ENCODE data around the gene GPR107.
"Not testable (repeated sequence)": the region's sequence is repeated elsewhere in the genome, so short reads cannot be mapped to it uniquely, and the experiment has no call there.

The GPR107 gene

DNA sequence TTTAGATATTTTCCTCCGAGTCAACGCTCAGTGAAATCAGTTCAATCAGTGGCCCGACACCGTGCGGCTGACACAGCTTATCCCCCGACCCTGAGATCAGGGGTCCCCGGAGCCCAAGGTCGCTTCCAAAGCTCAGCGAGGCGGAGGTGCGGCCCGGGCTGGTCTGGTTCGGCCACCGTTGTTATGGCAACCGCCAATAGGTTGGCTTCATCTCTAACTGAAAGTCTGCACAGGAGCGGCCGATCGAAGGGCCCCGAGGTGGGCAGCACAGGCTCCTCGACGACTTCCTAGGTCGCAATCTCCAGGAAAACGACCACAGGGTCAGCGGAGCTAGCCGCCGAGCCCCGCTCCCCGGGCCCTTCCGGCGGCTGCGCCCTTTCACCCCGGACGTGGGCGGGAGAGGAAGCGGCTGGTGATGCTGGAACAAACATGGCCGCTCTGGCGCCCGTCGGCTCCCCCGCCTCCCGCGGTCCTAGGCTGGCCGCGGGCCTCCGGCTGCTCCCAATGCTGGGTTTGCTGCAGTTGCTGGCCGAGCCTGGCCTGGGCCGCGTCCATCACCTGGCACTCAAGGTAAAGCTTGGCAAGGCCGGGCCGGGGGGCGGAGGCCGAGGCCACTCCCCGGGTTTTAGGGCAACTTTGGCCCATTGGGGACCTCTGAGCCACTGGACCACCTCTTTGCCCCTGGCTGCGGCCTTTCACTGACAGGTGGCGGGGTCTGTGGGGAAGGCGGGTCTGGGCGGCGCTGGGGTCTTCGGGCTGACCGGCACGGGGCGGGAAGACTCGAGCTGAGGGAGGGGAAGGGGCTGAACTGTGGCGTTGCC, at the start of gene GPR107:
TSS of gene GPR107 (plus strand) at position 403 of the 821 bp plus-strand sequence. CDS start at position 430, 27 bp downstream.
- peak; percentile 85 for DNase-seq
- H3K36me3 Mint-ChIP-seq: peaks cover 9% of the 10 kb centered on the region
- no peaks in the 10 kb centered on the region for H3K9me3 Mint-ChIP-seq
- peaks cover 48% of the 10 kb centered on the region for H3K4me1 Mint-ChIP-seq
- peak within 1 kb of the TSS; percentile 94 for H3K4me3 Mint-ChIP-seq
- no peaks in the 10 kb centered on the region for H3K27me3 Mint-ChIP-seq
- peak within 1 kb of the TSS; percentile 90 for H3K27ac Mint-ChIP-seq
- CTCF ChIA-PET: interaction anchor here (0.7 to 1.6 kb wide), 4 partner anchors 15 to 167 kb away, joined by 3 to 5 read pairs (median 4); no protein-coding TSS in a partner anchor

- peaks cover 41% of the 10 kb centered on the region for H3K36me3 Mint-ChIP-seq
- H3K27me3 Mint-ChIP-seq: no peaks in the 10 kb centered on the region
- no peaks in the 10 kb centered on the region for H3K9me3 Mint-ChIP-seq
- H3K4me1 Mint-ChIP-seq: peaks cover 65% of the 10 kb centered on the region
- no peak overlapping the region for H3K4me3 Mint-ChIP-seq
- DNase-seq: no peak
- CTCF ChIA-PET: no interaction called here
- H3K27ac Mint-ChIP-seq: peak overlapping the region; percentile 14
Observed at GRCh38 chr9:130003943-130004552, 49.7 kb upstream of the GPR107 start.

DNA sequence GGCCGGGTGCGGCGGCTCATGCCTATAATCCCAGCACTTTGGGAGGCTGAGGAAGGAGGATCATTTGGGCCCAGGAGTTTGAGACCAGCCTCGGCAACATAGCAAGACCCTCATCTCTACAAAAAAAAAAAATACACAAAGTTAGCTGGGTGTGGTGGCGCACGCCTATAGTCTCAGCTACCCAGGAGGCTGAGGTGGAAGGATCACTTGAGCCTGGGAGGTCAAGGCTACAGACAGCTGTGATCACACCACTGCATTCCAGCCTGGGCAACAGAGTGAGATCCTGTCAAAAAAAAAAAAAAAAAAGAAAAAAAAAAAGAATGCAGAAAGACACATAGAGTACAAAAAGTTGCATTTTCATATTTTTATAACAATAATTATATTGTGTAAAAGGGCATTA, 46.8 kb upstream of the GPR107 start:
- not testable (repeated sequence) for H3K9me3 Mint-ChIP-seq, DNase-seq, H3K27me3 Mint-ChIP-seq
- Mint-ChIP-seq H3K4me1 (peaks cover 72% of the 10 kb centered on the region), H3K4me3 (peak overlapping the region; percentile 15), H3K36me3 (peaks cover 33% of the 10 kb centered on the region), H3K27ac (peak overlapping the region; percentile 87)
- CTCF ChIA-PET: interaction anchor here (0.8 kb wide), 1 partner anchor 95 kb away, joined by 3 read pairs; no protein-coding TSS in a partner anchor

DNA sequence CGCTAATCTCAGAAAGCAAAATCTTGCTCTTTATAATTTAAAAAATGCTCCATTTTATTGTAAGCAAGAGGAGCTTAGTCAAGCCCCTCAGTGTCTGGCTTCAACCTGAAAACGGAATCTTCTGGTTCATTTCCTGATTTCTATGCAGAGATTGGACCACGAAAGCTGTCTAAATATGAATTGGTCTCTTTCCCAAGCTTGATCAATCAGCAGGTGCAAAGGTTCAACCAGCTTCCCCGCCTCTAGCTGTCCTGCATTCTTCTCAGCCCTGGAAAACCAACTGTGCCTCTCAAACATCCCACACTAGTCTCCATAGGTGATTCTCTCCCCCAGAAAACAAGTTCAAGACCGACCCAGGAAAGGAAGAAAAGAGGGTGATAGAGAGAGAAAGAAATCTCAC, 45.2 kb upstream of the GPR107 start:
- CTCF ChIA-PET: interaction anchor here (0.6 to 1.5 kb wide), 3 partner anchors 21 to 98 kb away, joined by 3 to 5 read pairs (median 3); no protein-coding TSS in a partner anchor
- Mint-ChIP-seq H3K36me3 (peaks cover 30% of the 10 kb centered on the region), H3K4me1 (peaks cover 70% of the 10 kb centered on the region), H3K27ac (peak overlapping the region; percentile 87), H3K9me3 (no peaks in the 10 kb centered on the region), H3K4me3 (no peak overlapping the region), H3K27me3 (no peaks in the 10 kb centered on the region)
- no peak for DNase-seq

DNA sequence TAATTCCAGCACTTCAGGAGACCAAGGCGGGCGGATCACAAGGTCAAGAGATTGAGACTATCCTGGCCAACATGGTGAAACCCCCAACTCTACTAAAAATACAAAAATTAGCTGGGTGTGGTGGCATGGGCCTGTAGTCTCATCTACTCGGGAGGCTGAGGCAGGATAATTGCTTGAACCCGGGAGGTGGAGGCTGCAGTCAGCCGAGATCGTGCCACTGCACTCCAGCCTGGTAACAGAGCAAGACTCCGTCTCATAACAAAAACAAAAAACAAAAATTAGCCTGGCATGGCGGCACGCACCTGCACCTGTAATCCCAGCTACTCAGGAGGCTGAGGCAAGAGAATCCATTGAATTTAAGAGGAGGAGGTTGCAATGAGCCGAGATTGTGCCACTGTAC, 44.2 kb upstream of the GPR107 start:
- H3K27me3 Mint-ChIP-seq, DNase-seq, H3K4me3 Mint-ChIP-seq, H3K9me3 Mint-ChIP-seq, H3K27ac Mint-ChIP-seq: not testable (repeated sequence)
- peaks cover 68% of the 10 kb centered on the region for H3K4me1 Mint-ChIP-seq
- H3K36me3 Mint-ChIP-seq: peaks cover 31% of the 10 kb centered on the region
- CTCF ChIA-PET: interaction anchor here (1.3 to 1.5 kb wide), 2 partner anchors 20 to 23 kb away, joined by 3 read pairs; no protein-coding TSS in a partner anchor

- H3K27ac Mint-ChIP-seq: peak overlapping the region; percentile 59
- peaks cover 35% of the 10 kb centered on the region for H3K36me3 Mint-ChIP-seq
- CTCF ChIA-PET: no interaction called here
- no peak overlapping the region for H3K4me3 Mint-ChIP-seq
- H3K4me1 Mint-ChIP-seq: peaks cover 68% of the 10 kb centered on the region
- no peaks in the 10 kb centered on the region for H3K9me3 Mint-ChIP-seq
- DNase-seq: no peak
- H3K27me3 Mint-ChIP-seq: no peaks in the 10 kb centered on the region
Observed at GRCh38 chr9:130010151-130010988, 43.3 kb upstream of the GPR107 start.

DNA sequence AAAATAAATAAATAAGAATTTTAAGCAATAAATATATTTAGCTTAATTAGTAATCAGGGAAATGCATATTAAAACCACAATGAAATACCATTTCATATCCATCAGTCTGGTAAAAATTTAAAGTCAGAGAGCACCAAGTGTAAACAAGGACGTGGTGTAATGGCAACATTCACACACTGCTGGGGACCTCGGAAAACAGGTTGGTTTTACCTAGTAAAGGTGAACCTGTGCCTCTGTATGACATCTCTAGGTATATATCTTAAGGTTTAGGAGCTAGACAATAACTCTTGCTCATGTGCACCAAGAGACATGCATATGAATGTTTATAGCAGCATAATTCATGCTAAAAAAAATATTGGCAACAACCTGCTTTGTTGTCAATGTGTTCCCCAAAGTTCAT, 40.4 kb upstream of the GPR107 start:
- no peak for DNase-seq
- Mint-ChIP-seq H3K27ac (no peak overlapping the region), H3K9me3 (peaks cover 7% of the 10 kb centered on the region), H3K4me1 (peaks cover 49% of the 10 kb centered on the region), H3K27me3 (no peaks in the 10 kb centered on the region), H3K36me3 (peaks cover 44% of the 10 kb centered on the region), H3K4me3 (no peak overlapping the region)
- CTCF ChIA-PET: no interaction called here

GRCh38 chr9:130015353-130016019, 38.2 kb upstream of the GPR107 start:
- DNase-seq: no peak
- Mint-ChIP-seq H3K4me3 (no peak overlapping the region), H3K27me3 (no peaks in the 10 kb centered on the region), H3K4me1 (peaks cover 41% of the 10 kb centered on the region), H3K36me3 (peaks cover 39% of the 10 kb centered on the region), H3K9me3 (peaks cover 7% of the 10 kb centered on the region), H3K27ac (no peak overlapping the region)
- CTCF ChIA-PET: no interaction called here

- no peak overlapping the region for H3K4me3 Mint-ChIP-seq
- DNase-seq: no peak
- peak overlapping the region; percentile 62 for H3K27ac Mint-ChIP-seq
- CTCF ChIA-PET: interaction anchor here (0.8 kb wide), 1 partner anchor 123 kb away, joined by 3 read pairs; no protein-coding TSS in a partner anchor
- H3K36me3 Mint-ChIP-seq: peaks cover 44% of the 10 kb centered on the region
- no peaks in the 10 kb centered on the region for H3K27me3 Mint-ChIP-seq
- peaks cover 40% of the 10 kb centered on the region for H3K4me1 Mint-ChIP-seq
- peaks cover 7% of the 10 kb centered on the region for H3K9me3 Mint-ChIP-seq
Observed at GRCh38 chr9:130017076-130017475, 36.6 kb upstream of the GPR107 start.

- not testable (repeated sequence) for DNase-seq, H3K9me3 Mint-ChIP-seq, H3K27me3 Mint-ChIP-seq, H3K4me3 Mint-ChIP-seq, H3K27ac Mint-ChIP-seq
- H3K4me1 Mint-ChIP-seq: peaks cover 41% of the 10 kb centered on the region
- H3K36me3 Mint-ChIP-seq: peaks cover 42% of the 10 kb centered on the region
- CTCF ChIA-PET: interaction anchor here (0.8 kb wide), 1 partner anchor 123 kb away, joined by 3 read pairs; no protein-coding TSS in a partner anchor
Observed at GRCh38 chr9:130017510-130017909, 36.2 kb upstream of the GPR107 start.

DNA sequence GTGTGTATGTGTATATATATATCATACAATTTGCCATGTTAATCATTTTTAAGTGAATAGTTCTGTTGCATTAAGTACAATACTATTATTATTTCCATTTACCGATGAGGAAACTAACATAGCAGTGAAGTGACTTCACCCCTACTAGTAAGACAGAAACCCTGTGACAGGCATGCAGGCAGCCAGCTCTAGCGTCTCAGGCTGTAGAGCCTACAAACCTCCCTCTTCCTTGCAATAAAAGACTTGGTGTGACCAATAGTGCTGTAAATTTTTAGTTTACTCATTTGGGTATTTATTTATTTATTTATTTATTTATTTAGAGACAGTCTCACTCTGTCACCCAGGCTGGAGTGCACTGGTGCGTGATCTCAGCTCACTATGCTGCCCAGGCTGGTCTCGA, 35.4 kb upstream of the GPR107 start:
- Mint-ChIP-seq H3K27ac (no peak overlapping the region), H3K9me3 (peaks cover 7% of the 10 kb centered on the region), H3K4me1 (peaks cover 47% of the 10 kb centered on the region), H3K27me3 (no peaks in the 10 kb centered on the region), H3K4me3 (no peak overlapping the region), H3K36me3 (peaks cover 41% of the 10 kb centered on the region)
- no peak for DNase-seq
- CTCF ChIA-PET: no interaction called here

- Mint-ChIP-seq H3K9me3 (peaks cover 7% of the 10 kb centered on the region), H3K4me1 (peaks cover 60% of the 10 kb centered on the region), H3K27me3 (no peaks in the 10 kb centered on the region), H3K36me3 (peaks cover 35% of the 10 kb centered on the region), H3K27ac (peak overlapping the region; percentile 60), H3K4me3 (no peak overlapping the region)
- no peak for DNase-seq
- CTCF ChIA-PET: no interaction called here
Observed at GRCh38 chr9:130020618-130021017, 33.1 kb upstream of the GPR107 start.

GRCh38 chr9:130021123-130021522, 32.6 kb upstream of the GPR107 start:
- DNase-seq: no peak
- no peak overlapping the region for H3K27ac Mint-ChIP-seq
- peaks cover 7% of the 10 kb centered on the region for H3K9me3 Mint-ChIP-seq
- CTCF ChIA-PET: interaction anchor here (1.1 kb wide), 1 partner anchor 10 kb away, joined by 5 read pairs; no protein-coding TSS in a partner anchor
- H3K4me1 Mint-ChIP-seq: peaks cover 65% of the 10 kb centered on the region
- peaks cover 35% of the 10 kb centered on the region for H3K36me3 Mint-ChIP-seq
- no peak overlapping the region for H3K4me3 Mint-ChIP-seq
- H3K27me3 Mint-ChIP-seq: no peaks in the 10 kb centered on the region
